ENCODE data around the gene HIF1AN.

DNA sequence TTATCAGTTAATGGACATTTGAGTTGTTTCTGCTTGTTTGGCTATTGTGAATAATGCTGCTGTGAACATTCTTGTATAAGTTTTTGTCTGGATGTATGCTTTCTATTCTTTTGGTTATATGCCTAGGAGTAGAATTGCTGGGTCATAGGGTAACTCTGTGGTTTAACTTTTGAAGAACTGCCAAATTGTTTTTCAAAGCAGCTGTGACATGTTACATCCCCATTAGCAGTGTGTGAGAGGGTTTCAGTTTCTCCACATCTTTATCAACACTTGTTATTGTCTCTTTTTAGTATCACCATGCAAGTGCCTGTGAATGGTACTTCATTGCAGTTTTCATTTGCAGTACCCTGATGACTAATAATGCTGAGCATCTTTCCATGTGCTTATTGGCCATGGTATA lies 4.0 kb upstream of the HIF1AN start:
- no peak for TF ChIP-seq POLR2A (IDR thresholded peaks at IDR 0.05)
- TF ChIP-seq, protein P1, sequence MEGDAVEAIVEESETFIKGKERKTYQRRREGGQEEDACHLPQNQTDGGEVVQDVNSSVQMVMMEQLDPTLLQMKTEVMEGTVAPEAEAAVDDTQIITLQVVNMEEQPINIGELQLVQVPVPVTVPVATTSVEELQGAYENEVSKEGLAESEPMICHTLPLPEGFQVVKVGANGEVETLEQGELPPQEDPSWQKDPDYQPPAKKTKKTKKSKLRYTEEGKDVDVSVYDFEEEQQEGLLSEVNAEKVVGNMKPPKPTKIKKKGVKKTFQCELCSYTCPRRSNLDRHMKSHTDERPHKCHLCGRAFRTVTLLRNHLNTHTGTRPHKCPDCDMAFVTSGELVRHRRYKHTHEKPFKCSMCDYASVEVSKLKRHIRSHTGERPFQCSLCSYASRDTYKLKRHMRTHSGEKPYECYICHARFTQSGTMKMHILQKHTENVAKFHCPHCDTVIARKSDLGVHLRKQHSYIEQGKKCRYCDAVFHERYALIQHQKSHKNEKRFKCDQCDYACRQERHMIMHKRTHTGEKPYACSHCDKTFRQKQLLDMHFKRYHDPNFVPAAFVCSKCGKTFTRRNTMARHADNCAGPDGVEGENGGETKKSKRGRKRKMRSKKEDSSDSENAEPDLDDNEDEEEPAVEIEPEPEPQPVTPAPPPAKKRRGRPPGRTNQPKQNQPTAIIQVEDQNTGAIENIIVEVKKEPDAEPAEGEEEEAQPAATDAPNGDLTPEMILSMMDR (IDR thresholded peaks at IDR 0.05): no peak
- no peak for TF ChIP-seq EP300 (IDR thresholded peaks at IDR 0.05)
